ENCODE data around the gene NLGN4Y.

- TF ChIP-seq CTCF (conservative IDR thresholded peaks at IDR 0.05; ENCODE audit: low read depth, low read length) (no peak), SMC3 (IDR thresholded peaks at IDR 0.05; ENCODE audit: low read depth, low read length) (no peak), CHD1 (IDR thresholded peaks at IDR 0.05; ENCODE audit: low read depth, low read length) (no peak), BHLHE40 (IDR thresholded peaks at IDR 0.05; ENCODE audit: low read depth, low read length) (no peak), RAD21 (IDR thresholded peaks at IDR 0.05; ENCODE audit: low read length) (no peak), POLR2A (IDR thresholded peaks at IDR 0.05; ENCODE audit: low read depth, low read length) (no peak), ELK1 (IDR thresholded peaks at IDR 0.05; ENCODE audit: borderline replicate concordance, low read depth, low read length) (no peak), MAFK (IDR thresholded peaks at IDR 0.05; ENCODE audit: low read depth, low read length) (no peak), FOS (IDR thresholded peaks at IDR 0.05; ENCODE audit: low read depth, low read length) (no peak), USF2 (IDR thresholded peaks at IDR 0.05; ENCODE audit: low read depth, low read length) (no peak), CEBPB (IDR thresholded peaks at IDR 0.05; ENCODE audit: low read depth, low read length) (no peak), MXI1 (IDR thresholded peaks at IDR 0.05; ENCODE audit: borderline replicate concordance, low read depth, low read length) (no peak), MAZ (IDR thresholded peaks at IDR 0.05; ENCODE audit: borderline replicate concordance, low read depth, low read length) (no peak), RFX5 (IDR thresholded peaks at IDR 0.05; ENCODE audit: low read depth, low read length) (no peak)
Observed at GRCh38 chrY:14628208-14628607, 103.9 kb downstream of the NLGN4Y start.

Data from IMR-90 (cell line).